Thoracic aorta (tissue), 2 donors: ENCODE data around the gene KIAA0753. TPM values are rescaled to one million over a fixed set of nuclear protein-coding genes. Genes with fewer than 3 reads are reported as not detected.

Experiments used
- ATAC-seq: fragments of 150-250 bp; one replicate; pipeline ENCODE4 v1.8.0; 2017; ENCODE audit warnings: low read depth; ENCODE audit not compliant: insufficient number of reproducible peaks, low FRiP score
- DNase-seq: peaks from one replicate; pipeline ENCODE4 v3.0.0-alpha.2; 2020; ENCODE audit warnings: low spot score
- H3K27ac ChIP-seq, 2 donors: fragments of 200-600 bp; sonication (generic); 1 replicate in 1 of 2; 2 replicates in 1 of 2; pipeline ENCODE4 v1.5.1; 2016; ENCODE audit warnings: mild to moderate bottlenecking in 2 of 2, moderate library complexity in 2 of 2
- H3K27me3 ChIP-seq: fragments of 200-600 bp; sonication (generic); replicated peaks from 2 replicates; pipeline ENCODE4 v1.6.0; 2016; ENCODE audit warnings: mild to moderate bottlenecking; ENCODE audit not compliant: insufficient read depth
- H3K36me3 ChIP-seq: fragments of 200-600 bp; sonication (generic); one replicate; pipeline ENCODE4 v1.5.1; 2016
- H3K4me1 ChIP-seq, 2 donors: fragments of 200-600 bp; sonication (generic); 1 replicate in 1 of 2; 2 replicates in 1 of 2; pipeline versions ENCODE4 v1.5.1 to v1.6.0; 2016; ENCODE audit warnings: low read depth in 2 of 2, mild to moderate bottlenecking in 1 of 2; ENCODE audit not compliant: control insufficient read depth in 1 of 2
- H3K4me3 ChIP-seq: fragments of 200-600 bp; sonication (generic); 2 replicates; pipeline ENCODE4 v1.5.1; 2016; ENCODE audit warnings: mild to moderate bottlenecking
- H3K9me3 ChIP-seq: fragments of 200-600 bp; sonication (generic); 2 replicates; pipeline ENCODE4 v1.5.1; 2016
- CTCF ChIP-seq: fragments of 200-600 bp; sonication (generic); IDR thresholded peaks from one replicate; pipeline ENCODE4 v1.5.1; 2019; ENCODE audit warnings: antibody characterized with exemption
- total RNA-seq, 2 donors: library from RNA; depleted of rRNA; stranded (reverse); fragments of >200 nt; gene quantifications; one replicate each; pipeline versions ENCODE4 v1.1.0 to v1.2.3, GENCODE V29; 2016

KIAA0753 gene
- total RNA-seq, 2 donors from 2014 or later = 15.9 to 27.5 TPM

GRCh38 chr17:6569370-6570285, 70.9 kb downstream of the KIAA0753 start:
- DNase-seq (no peak), ATAC-seq (no peak)
- H3K36me3 ChIP-seq = no peaks in the 10 kb centered on the region
- H3K9me3 ChIP-seq = no peaks in the 10 kb centered on the region
- H3K4me1 ChIP-seq = peaks cover 0 to under 1% of the 10 kb centered on the region in 2 donors
- no peak overlapping the region for H3K27ac ChIP-seq
- no peak overlapping the region for H3K4me3 ChIP-seq
- no peak for TF ChIP-seq CTCF
- no peaks in the 10 kb centered on the region for H3K27me3 ChIP-seq

- no peak overlapping the region for H3K4me3 ChIP-seq
- no peak for ATAC-seq
- no peaks in the 10 kb centered on the region for H3K9me3 ChIP-seq
- no peaks in the 10 kb centered on the region for H3K4me1 ChIP-seq
- DNase-seq = no peak
- H3K27ac ChIP-seq = no peak overlapping the region
- no peak for TF ChIP-seq CTCF
- no peaks in the 10 kb centered on the region for H3K36me3 ChIP-seq
- H3K27me3 ChIP-seq = no peaks in the 10 kb centered on the region
Observed at GRCh38 chr17:6568184-6568758, 72.2 kb downstream of the KIAA0753 start.

- DNase-seq (no peak), ATAC-seq (no peak)
- H3K4me3 ChIP-seq = no peak overlapping the region
- no peaks in the 10 kb centered on the region for H3K36me3 ChIP-seq
- H3K27me3 ChIP-seq = no peaks in the 10 kb centered on the region
- TF ChIP-seq CTCF = no peak
- H3K27ac ChIP-seq = no peak overlapping the region
- no peaks in the 10 kb centered on the region for H3K9me3 ChIP-seq
- no peaks in the 10 kb centered on the region for H3K4me1 ChIP-seq
Observed at GRCh38 chr17:6567528-6568183, 72.9 kb downstream of the KIAA0753 start.

- Histone ChIP-seq H3K4me3 (no peak overlapping the region), H3K27ac (no peak overlapping the region), H3K36me3 (no peaks in the 10 kb centered on the region), H3K4me1 (no peaks in the 10 kb centered on the region), H3K9me3 (no peaks in the 10 kb centered on the region), H3K27me3 (no peaks in the 10 kb centered on the region)
- no peak for TF ChIP-seq CTCF
- DNase-seq = no peak
- ATAC-seq = no peak
Observed at GRCh38 chr17:6561446-6561845, 79.1 kb downstream of the KIAA0753 start.

- Histone ChIP-seq H3K4me1 (peaks cover 2 to 6% of the 10 kb centered on the region in 2 donors), H3K9me3 (no peaks in the 10 kb centered on the region), H3K27me3 (no peaks in the 10 kb centered on the region), H3K36me3 (no peaks in the 10 kb centered on the region), H3K4me3 (no peak overlapping the region), H3K27ac (no peak overlapping the region)
- no peak for DNase-seq
- TF ChIP-seq CTCF = no peak
- no peak for ATAC-seq
Observed at GRCh38 chr17:6560496-6560895, 80.0 kb downstream of the KIAA0753 start.
